GM12891 (cell line): ENCODE results near the gene RHOBTB1.

Experiments used
- POLR2A ChIP-seq: IDR thresholded peaks from 2 replicates; pipeline ENCODE4 v1.6.1; 2011; ENCODE audit warnings: low read depth, low read length, control low read depth
- POLR2AphosphoS5 ChIP-seq: IDR thresholded peaks from 2 replicates; pipeline ENCODE4 v1.6.1; 2011; ENCODE audit warnings: low read depth, low read length, control low read depth
- POU2F2 ChIP-seq: IDR thresholded peaks from 2 replicates; pipeline ENCODE4 v1.6.1; 2011; ENCODE audit warnings: low read depth, mild to moderate bottlenecking, control low read depth, low read length, moderate library complexity
- SPI1 ChIP-seq: IDR thresholded peaks from 2 replicates; pipeline ENCODE4 v1.6.1; 2011; ENCODE audit warnings: low read depth, low read length, control low read depth
- TAF1 ChIP-seq: IDR thresholded peaks from 2 replicates; pipeline ENCODE4 v1.6.1; 2011; ENCODE audit warnings: low read depth, low read length, control low read depth

- no peak for TF ChIP-seq POLR2A
- TF ChIP-seq POLR2AphosphoS5: no peak
- no peak for TF ChIP-seq TAF1
- TF ChIP-seq SPI1: no peak
- TF ChIP-seq POU2F2: no peak
Observed at GRCh38 chr10:60957667-60958221, 13.8 kb upstream of the RHOBTB1 start.
